ENCODE measurements around the gene CLPSL2. TPM values are rescaled to one million over a fixed set of nuclear protein-coding genes. Genes with fewer than 3 reads are reported as not detected.

Gene CLPSL2
- total RNA-seq, 1 experiment from 2014 or later = 3.4 TPM

GRCh38 chr6:35735452-35735851, 40.9 kb upstream of the CLPSL2 start (continued):
- TF ChIP-seq ZMAT4 (CRISPR knock-in tag; IDR thresholded peaks at IDR 0.05) (no peak), ATF6 (CRISPR knock-in tag; IDR thresholded peaks at IDR 0.05) (no peak), MXD4 (CRISPR knock-in tag; IDR thresholded peaks at IDR 0.05; ENCODE audit: borderline replicate concordance) (no peak)

GRCh38 chr6:35736253-35736894, 40.0 kb upstream of the CLPSL2 start:
- no peak overlapping the region for H3K27ac Mint-ChIP-seq
- DNase-seq (ENCODE audit: low spot score) = peak; percentile 88
- peaks cover 7% of the 10 kb centered on the region for H3K27me3 Mint-ChIP-seq (ENCODE audit: low read depth)
- peaks cover 69% of the 10 kb centered on the region for H3K4me1 Mint-ChIP-seq
- H3K4me3 Mint-ChIP-seq = no peak overlapping the region
- no peaks in the 10 kb centered on the region for H3K9me3 Mint-ChIP-seq
- ChIA-PET CTCF (interaction anchor here (0.6 to 5.6 kb wide), 51 partner anchors 9 to 627 kb away, joined by 3 to 86 read pairs (median 5); partner anchors contain the start of genes FANCE and FKBP5), POLR2A (interaction anchor here (1.0 kb wide), 2 partner anchors 8 to 28 kb away, joined by 3 to 4 read pairs; no protein-coding TSS in a partner anchor)
- H3K36me3 Mint-ChIP-seq = no peaks in the 10 kb centered on the region
- ATAC-seq = peak; percentile 23
- TF ChIP-seq CTCF (IDR thresholded peaks at IDR 0.05) (peak; percentile 82), NFATC4 (CRISPR knock-in tag; IDR thresholded peaks at IDR 0.05) (no peak)

- DNase-seq (ENCODE audit: low spot score) (no peak), ATAC-seq (no peak)
- H3K4me3 Mint-ChIP-seq = no peak within 1 kb of the TSS
- H3K27ac Mint-ChIP-seq = no peak within 1 kb of the TSS
- TF ChIP-seq MAX (CRISPR knock-in tag; IDR thresholded peaks at IDR 0.05) (peak; percentile 15; the same call in 1 of the 2 replicates), ZNF423 (CRISPR knock-in tag; IDR thresholded peaks at IDR 0.05) (no peak), TP53 (CRISPR knock-in tag; IDR thresholded peaks at IDR 0.05) (no peak), KAT7 (CRISPR knock-in tag; IDR thresholded peaks at IDR 0.05; ENCODE audit: borderline replicate concordance) (no peak), ZSCAN18 (CRISPR knock-in tag; IDR thresholded peaks at IDR 0.05) (no peak), ZMAT4 (CRISPR knock-in tag; IDR thresholded peaks at IDR 0.05) (no peak), ATF2 (CRISPR knock-in tag; IDR thresholded peaks at IDR 0.05; ENCODE audit: borderline replicate concordance, low read depth) (no peak)
- no peaks in the 10 kb centered on the region for H3K9me3 Mint-ChIP-seq
- peaks cover 73% of the 10 kb centered on the region for H3K4me1 Mint-ChIP-seq
- H3K27me3 Mint-ChIP-seq (ENCODE audit: low read depth) = peaks cover 7% of the 10 kb centered on the region
- CTCF ChIA-PET = interaction anchor here (0.6 to 5.6 kb wide), 51 partner anchors 9 to 626 kb away, joined by 3 to 86 read pairs (median 5); partner anchors contain the start of genes FANCE and FKBP5
- H3K36me3 Mint-ChIP-seq = no peaks in the 10 kb centered on the region
- POLR2A ChIA-PET = interaction anchor here (1.0 kb wide), 2 partner anchors 9 to 27 kb away, joined by 3 to 4 read pairs; no protein-coding TSS in a partner anchor
Observed at GRCh38 chr6:35736982-35737412, 39.4 kb upstream of the CLPSL2 start, which contains the start of gene ARMC12. Gene ARMC12 (plus strand): TSS chr6:35737032. CDS start chr6:35737109, 77 bp downstream.
